Fibroblast of lung (primary cell): ENCODE results near the gene ZNF512B.

ENCODE experiments used
- EZH2 ChIP-seq: IDR thresholded peaks from 2 replicates; pipeline ENCODE4 v1.5.1; 2012; ENCODE audit warnings: low read length, control low read depth, mild to moderate bottlenecking; ENCODE audit errors: missing control alignments
- TF ChIP-seq, protein P1 (sequence below), 2 donors: IDR thresholded peaks in 1 of 2; conservative IDR thresholded peaks in 1 of 2; 1 replicate in 1 of 2; 2 replicates in 1 of 2; pipeline ENCODE4 v1.5.1; 2011 to 2012; ENCODE audit warnings: low read length in 2 of 2, control low read depth in 1 of 2, inconsistent platforms in 1 of 2, low read depth in 1 of 2, mild to moderate bottlenecking in 1 of 2

DNA sequence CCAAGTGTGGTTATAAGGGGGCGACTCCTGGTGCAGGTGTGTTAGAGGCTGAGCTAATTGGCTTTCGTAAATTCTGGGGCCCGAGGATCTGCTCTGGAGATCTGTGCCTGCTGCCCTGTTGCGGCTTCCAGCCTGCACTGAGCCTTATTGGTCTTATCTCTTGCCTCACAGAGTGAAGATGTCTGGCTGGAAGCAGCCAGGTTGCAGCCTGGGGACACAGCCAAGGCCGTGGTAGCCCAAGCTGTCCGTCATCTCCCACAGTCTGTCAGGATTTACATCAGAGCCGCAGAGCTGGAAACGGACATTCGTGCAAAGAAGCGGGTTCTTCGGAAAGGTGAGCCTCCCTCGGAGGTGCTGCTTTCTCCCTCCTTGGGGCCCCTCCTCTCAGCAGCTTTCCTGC lies 31.2 kb upstream of the ZNF512B start:
- TF ChIP-seq, protein P1, sequence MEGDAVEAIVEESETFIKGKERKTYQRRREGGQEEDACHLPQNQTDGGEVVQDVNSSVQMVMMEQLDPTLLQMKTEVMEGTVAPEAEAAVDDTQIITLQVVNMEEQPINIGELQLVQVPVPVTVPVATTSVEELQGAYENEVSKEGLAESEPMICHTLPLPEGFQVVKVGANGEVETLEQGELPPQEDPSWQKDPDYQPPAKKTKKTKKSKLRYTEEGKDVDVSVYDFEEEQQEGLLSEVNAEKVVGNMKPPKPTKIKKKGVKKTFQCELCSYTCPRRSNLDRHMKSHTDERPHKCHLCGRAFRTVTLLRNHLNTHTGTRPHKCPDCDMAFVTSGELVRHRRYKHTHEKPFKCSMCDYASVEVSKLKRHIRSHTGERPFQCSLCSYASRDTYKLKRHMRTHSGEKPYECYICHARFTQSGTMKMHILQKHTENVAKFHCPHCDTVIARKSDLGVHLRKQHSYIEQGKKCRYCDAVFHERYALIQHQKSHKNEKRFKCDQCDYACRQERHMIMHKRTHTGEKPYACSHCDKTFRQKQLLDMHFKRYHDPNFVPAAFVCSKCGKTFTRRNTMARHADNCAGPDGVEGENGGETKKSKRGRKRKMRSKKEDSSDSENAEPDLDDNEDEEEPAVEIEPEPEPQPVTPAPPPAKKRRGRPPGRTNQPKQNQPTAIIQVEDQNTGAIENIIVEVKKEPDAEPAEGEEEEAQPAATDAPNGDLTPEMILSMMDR (conservative IDR thresholded peaks at IDR 0.05 in 1 of 2, IDR thresholded peaks at IDR 0.05 in 1 of 2; ENCODE audit: low read depth in 1 of 2, low read length in 2 of 2), result no peak
- no peak for TF ChIP-seq EZH2
